T-helper 9 cell (primary cell): ENCODE results near the gene LBX1.

Experiments
- DNase-seq: peaks from one replicate; pipeline ENCODE4 v3.0.0-alpha.2; 2020

Gene LBX1

GRCh38 chr10:101224910-101225823, 4.1 kb downstream of the LBX1 start:
- DNase-seq, result no peak

- no peak for DNase-seq
These were observed 5.0 kb downstream of the LBX1 start for GRCh38 chr10:101224060-101224909.

GRCh38 chr10:101223274-101224059, 5.8 kb downstream of the LBX1 start:
- DNase-seq, result no peak

- no peak for DNase-seq
These were observed 6.5 kb downstream of the LBX1 start for GRCh38 chr10:101222683-101223273.

- no peak for DNase-seq
These were observed 7.2 kb downstream of the LBX1 start for GRCh38 chr10:101221963-101222531.

GRCh38 chr10:101221549-101221948, 7.7 kb downstream of the LBX1 start:
- DNase-seq, result no peak

- DNase-seq, result no peak
These were observed 9.3 kb downstream of the LBX1 start for GRCh38 chr10:101219946-101220451.

GRCh38 chr10:101219139-101219945, 9.9 kb downstream of the LBX1 start:
- no peak for DNase-seq

GRCh38 chr10:101218351-101219138, 10.7 kb downstream of the LBX1 start:
- no peak for DNase-seq

GRCh38 chr10:101217450-101218281, 11.6 kb downstream of the LBX1 start:
- no peak for DNase-seq

DNA sequence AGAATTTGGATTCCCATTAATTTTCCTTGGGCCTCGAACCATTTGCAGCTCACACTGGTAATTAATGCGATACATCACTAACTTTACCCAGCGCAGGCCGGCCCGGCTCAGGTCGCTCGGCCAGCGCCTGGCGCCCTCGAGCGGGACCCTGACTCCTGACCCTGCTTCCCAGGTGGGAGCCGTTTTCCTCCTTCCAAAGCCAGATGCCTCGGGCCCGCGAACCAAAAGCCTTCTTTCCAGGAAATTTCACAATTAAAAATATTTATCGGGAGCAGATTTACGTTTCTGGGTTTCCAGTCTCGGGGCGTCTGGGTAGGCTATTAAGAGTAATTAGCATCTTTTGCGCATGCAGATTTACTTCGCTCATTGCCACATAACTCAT, 12.2 kb downstream of the LBX1 start:
- no peak for DNase-seq

DNA sequence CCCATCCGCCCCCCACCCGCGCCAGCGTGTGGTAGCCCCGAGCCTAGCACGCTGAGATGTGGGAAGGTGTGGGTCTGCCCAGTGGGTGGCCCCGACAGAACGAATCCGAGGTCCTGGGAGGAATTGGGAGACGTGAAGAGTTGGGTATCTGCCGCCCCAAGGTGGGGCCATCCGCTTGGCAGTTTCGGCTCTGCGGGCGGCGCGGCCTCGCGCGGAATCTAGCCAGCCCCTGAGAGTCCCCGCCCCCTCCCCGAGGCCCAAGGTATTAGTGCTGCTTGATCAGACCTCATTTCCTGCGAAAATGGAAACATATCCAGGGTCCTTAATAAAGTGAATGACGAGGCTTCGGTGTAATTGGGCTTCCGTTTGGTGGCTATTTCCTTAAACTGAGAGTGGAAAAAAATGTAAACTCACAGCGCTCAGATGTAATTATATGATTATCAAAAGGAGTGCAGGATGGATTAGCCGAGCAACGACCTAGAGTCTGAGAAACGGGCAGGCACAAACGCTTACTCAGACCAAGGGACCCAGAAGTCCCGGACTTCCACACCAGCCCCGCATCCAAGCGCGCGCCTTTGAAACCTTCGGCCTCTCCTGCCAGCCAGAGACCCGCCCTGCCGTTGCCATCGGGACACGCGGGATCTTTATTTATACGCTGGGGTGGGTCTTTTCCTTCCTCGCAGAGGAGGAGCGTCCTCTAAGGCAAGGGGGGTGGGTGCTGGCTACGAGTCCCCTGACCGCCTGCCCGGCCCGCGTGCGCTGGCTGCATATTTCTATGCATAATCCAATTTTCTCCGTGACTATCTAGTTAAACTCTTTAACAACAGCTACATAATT, 12.8 kb downstream of the LBX1 start:
- no peak for DNase-seq

- no peak for DNase-seq
These were observed 13.7 kb downstream of the LBX1 start for GRCh38 chr10:101215397-101216206.

GRCh38 chr10:101214446-101215396, 14.5 kb downstream of the LBX1 start:
- DNase-seq, result peak; percentile 75

DNA sequence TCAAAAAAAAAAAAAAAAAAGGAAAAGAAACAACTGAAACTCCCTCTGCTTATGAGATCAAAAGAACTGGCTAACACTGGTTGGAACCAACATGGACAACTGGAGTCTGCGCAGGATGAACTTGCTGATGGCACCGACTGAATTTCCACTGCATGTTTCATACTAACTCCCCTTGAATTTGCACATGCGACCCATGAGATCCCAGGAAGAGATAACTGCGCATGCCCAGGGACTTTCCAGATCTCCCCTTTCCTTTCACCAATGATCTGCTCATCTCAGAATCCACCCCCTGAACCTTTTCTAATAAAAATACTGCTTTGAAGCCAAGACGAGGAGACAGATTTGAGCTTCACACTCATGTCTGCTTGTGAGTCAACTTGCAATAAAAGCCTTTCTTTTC, 20.7 kb downstream of the LBX1 start:
- DNase-seq, result no peak

DNA sequence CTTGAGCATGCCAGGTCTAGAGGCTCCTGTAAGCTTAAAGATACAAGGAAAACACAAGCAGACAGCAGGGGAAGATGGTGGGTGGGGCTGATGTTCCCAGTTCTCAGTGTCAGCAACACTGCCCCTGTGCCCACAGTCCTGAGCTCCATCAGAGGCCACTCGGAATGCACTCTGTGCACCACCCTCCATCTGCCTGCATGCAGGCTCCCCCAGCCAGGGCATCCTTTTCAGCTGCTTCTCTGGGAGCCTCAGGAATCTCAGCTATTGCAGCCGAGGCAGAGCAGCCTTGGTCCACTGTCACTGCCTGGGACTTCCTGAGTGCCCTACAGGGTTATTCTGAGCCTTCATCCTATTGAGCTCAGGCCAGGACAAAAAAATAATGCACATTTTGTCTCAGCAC, 22.2 kb downstream of the LBX1 start:
- no peak for DNase-seq
